ENCODE measurements around the gene CEBPB.
"Not testable (repeated sequence)": the region's sequence is repeated elsewhere in the genome, so short reads cannot be mapped to it uniquely, and the experiment has no call there.

CEBPB gene

DNA sequence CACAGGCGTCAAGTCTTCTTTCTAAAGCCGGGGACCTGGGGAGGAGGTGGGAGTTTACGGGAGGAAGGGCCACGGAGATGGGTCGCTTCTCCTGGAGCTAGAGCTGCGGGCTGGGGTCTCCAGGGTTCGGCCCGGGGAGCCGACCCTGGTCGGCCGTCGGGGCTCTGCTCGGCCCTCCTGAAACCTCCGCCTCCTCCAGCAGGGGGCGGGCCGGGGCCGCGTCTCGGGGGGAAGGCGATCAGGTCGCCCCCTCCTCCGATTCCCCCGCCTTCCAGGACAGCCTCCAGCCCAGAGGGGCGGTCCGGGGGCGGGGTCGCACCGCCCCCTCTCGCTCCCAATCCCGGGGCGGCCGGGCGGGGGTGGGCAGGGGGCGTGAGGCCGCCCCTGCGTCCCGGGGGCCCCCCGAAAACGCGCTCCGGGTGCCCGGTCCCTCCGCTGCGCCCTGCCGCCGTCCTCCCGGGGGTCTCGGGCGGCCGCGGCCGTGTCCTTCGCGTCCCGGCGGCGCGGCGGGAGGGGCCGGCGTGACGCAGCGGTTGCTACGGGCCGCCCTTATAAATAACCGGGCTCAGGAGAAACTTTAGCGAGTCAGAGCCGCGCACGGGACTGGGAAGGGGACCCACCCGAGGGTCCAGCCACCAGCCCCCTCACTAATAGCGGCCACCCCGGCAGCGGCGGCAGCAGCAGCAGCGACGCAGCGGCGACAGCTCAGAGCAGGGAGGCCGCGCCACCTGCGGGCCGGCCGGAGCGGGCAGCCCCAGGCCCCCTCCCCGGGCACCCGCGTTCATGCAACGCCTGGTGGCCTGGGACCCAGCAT is at the start of gene CEBPB:
Gene CEBPB (plus strand): TSS at position 580 of the 814 bp plus-strand sequence. CDS start 204 bp downstream, at position 784.
- peak; percentile 78 to 80 for DNase-seq

DNA sequence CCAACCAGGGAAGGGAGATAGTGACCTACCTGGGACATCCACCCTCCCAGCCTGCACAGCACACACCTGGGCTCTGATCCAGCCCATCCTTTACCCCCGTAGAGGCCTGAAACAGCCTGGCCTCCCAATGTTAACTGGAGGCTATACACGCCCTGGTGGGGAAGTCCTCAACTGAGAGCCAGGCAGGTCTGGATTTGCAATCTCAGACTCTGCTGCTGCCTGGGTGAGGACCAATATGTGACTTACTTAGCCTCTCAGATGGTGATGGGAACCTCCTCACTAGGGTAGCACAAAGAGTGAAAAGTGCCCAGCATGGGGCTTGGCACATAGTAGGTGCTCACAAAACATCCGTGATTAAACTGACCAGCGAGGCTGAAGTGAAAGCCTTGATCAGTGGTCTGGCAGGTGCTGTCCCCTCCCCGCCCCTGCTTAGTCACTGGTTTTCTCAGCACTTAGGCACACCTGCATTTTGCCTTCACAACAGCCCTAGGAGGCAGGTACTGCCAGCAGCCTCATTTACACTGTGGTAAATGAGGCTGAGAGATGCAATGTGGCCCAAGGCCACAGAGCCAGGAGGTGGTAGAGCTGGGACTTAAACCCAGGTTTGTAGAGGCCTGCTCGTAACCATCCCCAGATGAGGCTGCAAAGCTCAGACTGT is 49.5 kb upstream of the CEBPB start:
- no peak for DNase-seq

- no peak for DNase-seq
These were observed 48.6 kb upstream of the CEBPB start for GRCh38 chr20:50141811-50142561.

GRCh38 chr20:50142812-50143211 is 47.8 kb upstream of the CEBPB start:
- DNase-seq, result no peak

DNA sequence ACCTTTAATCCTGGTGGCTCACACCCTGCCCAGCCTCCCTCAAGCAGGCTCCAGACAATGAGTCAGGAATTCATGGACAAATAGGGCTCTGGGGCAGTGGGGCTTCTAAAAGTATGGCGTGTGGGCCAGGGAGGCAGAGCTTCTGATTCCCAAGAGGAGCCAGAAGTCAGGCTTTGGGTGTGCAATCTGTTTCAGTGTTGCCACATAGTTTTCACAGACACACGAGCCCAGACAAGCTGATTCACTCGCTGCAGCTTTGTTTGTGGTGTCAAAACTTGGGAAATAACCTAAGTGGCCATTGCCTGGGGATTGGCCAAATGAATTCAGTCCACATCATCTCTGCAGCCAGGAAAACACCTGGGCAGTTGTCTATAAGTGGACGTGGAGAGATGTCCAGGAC is 46.3 kb upstream of the CEBPB start:
- DNase-seq, result no peak

- DNase-seq, result no peak
These were observed 45.1 kb upstream of the CEBPB start for GRCh38 chr20:50145566-50145965.

- DNase-seq, result no peak
These were observed 44.4 kb upstream of the CEBPB start for GRCh38 chr20:50146214-50146613.

- DNase-seq, result peak; percentile 60 to 88
These were observed 43.6 kb upstream of the CEBPB start for GRCh38 chr20:50146732-50147662.

DNA sequence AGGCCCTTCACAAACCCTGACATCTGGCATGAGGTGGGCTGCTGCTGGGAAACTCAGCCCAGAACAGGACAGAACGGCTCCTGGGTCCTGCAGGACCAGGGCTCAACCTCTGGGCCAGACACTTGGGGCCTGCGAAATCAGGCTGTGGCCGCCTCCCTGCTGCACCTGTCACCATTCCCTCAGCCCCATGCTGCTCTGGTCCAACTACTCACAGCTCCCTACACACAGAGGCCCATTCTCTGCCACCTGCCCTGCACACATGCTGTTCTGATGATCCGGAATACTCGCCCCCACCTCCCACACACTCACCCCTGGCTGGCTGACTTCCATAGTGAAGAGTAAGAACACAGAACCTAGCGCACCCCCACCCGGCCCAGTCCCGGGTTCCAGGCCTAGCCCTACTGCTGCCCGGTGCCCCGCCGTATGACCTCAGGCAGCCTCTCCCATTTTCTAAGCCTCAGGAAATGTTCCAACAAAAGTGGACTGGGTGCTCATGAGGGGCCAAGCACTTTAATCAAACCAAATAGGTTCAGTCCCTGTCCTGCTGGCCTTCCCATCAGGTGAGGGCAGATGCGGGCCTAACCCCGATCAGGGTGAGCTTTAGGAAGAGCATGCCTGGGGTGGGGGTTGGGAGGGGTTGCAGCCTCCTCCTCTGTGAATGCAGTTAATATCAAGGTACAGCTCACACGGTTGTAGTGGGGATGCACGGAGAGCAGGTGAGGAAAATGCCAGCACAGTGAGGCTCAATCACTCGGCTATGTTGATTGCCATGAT is 41.0 kb upstream of the CEBPB start:
- DNase-seq, result no peak

DNA sequence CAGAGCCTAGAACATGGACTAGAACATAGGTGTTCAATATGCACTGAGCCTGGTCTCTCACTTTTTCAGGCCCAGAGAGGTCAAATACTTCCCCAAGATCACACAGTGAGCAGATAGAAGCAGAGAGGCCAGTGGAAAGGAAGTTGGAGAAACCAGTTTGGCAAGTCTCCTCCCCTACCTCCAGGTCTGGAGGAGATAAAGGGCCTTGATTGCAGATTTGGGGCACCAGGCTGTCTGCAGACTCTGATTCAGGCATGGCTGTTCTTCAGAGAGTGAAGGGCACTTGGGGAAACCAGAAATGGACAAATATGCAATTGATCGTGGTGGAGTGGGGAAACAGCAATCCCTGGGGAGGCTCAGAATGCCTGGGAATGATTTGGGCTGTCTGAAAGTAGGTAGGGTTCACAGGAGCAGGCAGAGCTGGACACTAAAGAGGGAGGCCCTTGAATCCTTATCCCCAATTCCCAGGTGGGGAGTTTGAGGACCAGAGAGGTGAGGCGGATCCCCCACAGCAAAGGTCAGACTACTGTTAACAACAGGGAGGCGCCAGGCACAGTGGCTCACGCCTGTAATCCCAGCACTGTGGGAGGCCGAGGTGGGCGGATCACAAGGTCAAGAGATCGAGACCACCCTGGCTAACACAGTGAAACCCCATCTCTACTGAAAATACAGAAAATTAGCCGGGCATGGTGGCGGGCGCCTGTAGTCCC is 39.4 kb upstream of the CEBPB start:
- DNase-seq, result no peak

DNA sequence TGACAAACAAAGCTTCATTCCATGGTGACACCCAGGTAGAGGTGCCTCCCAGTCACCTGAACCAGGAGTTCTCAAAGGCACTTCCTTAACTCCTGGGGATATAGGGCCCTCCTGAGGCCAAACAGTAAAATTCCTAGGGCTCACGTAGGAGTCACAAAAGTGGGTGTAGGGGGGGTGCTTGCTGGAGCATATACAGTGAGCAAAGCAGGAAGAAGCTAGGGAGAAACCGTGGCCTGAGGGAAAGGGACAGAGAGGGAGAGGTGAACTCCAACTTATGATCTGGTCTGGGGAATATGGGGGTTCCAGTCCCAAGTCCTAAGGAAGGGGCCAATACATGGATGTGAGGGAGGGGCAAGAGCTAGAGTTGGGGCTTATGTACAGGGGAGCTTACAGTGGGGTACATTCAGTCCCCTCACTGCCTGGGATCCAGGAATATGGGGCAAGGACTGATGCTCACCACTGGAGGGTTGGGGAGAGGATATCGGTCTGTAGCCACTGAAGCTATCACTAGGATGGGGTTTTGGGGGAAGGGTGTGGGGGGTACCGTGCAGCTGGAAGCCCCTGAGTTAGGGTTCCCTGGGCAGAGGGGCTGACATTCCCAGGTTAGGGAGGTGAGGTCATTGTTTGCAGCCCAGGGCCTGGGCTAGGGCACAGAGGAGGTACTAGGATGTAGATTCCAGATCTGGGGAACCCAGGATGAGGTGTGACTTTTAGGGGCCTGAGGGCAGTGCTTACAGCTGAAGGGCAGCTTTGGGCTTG is 38.1 kb upstream of the CEBPB start:
- no peak for DNase-seq

DNA sequence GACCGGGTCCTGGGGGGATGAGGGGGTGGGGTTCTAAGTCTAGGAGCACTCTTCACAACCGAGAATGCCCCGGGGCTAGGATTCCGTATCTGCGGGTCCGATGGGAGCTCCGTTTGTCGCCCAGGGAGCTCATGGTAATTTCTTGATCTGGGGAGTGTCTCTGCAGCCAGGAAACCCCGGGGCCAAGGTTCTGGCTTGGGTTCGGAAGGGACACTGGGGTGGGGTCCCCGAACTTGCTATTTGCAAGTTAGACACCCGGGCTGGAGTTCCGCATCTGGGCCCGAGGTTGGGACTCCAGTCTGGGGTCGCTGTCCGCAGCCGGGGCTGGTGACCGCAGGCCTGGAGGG is 37.5 kb upstream of the CEBPB start:
- DNase-seq, result no peak

DNA sequence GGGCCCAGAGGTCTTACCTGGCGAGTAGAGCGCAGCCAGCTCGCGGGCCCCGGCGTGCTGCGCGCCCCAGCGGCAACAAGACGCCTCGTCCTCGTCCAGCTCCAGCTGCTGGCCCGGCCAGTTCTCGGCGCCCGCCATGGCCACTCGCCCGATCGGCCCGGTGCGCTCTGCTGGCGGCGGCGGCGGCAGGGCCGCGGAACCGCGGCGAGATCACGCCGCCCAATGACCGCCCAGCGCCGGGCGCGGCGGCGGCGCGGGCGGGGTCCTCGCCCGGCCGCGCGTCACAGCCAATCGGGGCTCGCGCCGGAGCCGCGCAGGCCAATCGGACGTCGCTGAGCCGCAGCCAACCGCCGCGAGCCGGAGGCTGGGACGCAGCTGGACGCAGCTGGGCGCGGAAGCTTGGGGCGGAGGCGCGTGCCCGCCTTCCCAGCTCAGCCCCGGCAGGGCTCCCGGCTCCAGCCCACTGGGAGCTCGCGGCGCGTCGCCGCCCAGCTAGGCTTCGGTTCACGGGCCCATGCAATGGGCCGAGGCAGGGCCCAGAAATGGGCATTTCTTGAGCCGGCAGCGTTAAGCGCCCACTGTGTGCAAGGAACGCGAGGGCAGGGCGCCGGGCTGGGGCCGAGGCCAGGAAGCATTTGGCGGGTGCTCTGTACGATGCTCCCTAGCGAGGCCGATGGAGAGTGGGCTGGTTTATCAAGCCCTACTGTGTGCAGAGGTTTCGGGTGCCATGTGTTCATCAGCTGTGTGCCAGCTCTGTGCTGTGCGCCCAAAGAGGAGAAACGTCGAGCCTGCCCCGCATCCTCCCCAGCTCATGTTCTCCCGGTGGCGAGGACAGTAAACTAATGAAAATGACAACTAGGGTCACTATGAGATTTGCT is 36.9 kb upstream of the CEBPB start, which contains the start of gene PEDS1:
Gene PEDS1 (minus strand): TSS at position 224 of the 878 bp plus-strand sequence. CDS start 86 bp downstream, at position 138.
- DNase-seq, result peak; percentile 73 to 82

GRCh38 chr20:50161494-50161893 is 29.1 kb upstream of the CEBPB start:
- not testable (repeated sequence) for DNase-seq

DNA sequence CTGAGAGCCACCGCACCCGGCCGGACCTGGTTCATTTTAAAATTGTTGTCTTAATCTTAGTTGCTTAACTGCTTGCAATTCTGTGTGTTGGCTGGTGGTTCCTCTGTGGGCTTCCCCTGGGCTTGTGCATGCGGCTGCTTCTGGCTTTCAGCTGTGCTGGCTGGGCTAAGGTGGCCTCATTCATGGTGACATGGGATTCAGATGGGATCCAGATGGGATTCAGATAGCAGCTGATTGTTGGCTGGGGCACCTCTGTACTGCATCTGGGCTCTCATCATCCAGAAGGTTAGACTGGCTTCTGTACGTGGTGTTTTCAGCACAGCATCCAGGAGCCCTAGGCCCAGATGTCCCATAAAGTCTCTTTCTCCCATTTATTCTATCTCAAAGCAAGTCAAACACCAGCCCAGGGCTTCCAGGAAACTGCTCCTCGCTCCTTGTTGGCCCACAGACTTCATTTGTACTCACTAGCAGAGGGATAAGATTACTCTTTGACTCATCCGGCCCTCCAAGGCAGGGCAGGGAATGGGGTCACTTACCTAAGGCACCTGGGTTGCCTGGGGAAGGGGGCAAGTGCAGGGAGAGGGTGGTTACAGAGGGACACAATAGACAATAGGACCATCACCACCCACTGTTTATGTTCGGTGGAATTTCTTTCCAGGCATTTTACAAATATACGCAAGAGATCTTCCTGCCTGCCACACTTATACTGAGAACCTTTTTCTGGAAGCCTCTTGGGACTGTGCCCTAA is 26.9 kb upstream of the CEBPB start:
- DNase-seq, result no peak

DNA sequence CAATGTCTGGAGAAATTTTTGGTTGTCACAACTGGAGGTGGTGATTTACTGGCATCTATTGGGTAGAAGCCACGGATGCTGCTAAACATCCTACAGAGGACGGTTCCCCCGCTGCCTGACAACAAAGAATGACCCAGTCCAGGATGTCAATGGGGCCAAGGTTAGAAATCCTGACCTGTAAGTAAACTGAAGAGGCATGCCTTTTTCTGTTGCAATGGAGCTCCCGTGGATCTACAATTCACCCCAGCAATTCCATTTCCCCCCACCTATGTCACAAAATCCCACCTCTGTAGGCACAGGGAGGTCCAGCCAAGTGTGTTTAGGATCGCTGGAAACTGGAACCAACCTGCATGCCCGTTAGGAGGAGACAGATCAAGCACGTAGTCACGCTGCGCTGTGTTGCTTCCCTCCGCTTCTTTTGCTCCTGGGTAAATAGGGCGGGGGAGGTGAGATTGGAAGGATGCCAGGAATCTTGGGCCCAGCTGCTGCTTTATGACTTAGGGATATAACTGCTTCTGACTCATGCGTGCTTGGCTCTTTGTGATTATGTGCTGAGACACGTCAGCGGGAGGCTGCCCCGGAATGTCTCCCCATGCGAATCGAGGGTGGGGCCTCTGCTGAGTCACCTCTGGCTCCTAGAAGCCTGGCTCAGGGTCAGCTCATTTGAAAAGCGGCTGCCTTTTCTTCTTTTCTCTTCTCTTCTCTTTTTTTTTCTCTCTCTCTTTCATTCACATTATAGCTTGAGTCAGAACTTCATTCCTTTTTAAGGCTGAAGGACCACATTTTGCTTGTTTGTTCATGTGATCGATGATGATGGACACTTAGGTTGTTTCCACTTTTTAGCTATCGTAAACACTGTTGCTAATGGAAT is 24.7 kb upstream of the CEBPB start:
- peak; percentile 75 to 93 for DNase-seq

GRCh38 chr20:50169329-50169823 is 21.3 kb upstream of the CEBPB start:
- DNase-seq, result peak; percentile 72 to 75
